ENCODE data around the gene TLCD1.

The TLCD1 gene, protein sequence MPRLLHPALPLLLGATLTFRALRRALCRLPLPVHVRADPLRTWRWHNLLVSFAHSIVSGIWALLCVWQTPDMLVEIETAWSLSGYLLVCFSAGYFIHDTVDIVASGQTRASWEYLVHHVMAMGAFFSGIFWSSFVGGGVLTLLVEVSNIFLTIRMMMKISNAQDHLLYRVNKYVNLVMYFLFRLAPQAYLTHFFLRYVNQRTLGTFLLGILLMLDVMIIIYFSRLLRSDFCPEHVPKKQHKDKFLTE

GRCh38 chr17:28726226-28726626, at the start of gene TLCD1:
Gene TLCD1 (minus strand): TSS chr17:28726233. CDS start chr17:28726097, 136 bp downstream.
- peak; percentile 82 for DNase-seq

DNA sequence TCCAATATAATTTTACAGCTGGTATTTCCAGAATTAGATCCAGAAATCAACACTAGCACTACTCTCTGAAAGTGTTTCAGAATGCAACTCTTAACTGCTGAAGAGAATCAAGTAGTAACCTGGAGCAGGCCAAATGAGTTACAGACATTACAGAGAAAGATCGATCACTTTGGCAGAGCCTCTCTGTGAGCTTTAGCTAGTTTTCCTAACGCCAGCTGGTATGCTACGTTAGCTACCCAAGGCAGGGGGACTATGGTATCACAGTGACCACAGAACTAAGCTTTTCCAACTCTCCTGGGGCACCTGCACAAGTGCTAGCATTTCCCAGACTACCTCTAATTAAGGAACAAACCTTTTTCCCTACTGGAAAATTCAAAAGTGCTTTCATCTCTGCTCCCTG, 48.2 kb upstream of the TLCD1 start:
- DNase-seq, result no peak

DNA sequence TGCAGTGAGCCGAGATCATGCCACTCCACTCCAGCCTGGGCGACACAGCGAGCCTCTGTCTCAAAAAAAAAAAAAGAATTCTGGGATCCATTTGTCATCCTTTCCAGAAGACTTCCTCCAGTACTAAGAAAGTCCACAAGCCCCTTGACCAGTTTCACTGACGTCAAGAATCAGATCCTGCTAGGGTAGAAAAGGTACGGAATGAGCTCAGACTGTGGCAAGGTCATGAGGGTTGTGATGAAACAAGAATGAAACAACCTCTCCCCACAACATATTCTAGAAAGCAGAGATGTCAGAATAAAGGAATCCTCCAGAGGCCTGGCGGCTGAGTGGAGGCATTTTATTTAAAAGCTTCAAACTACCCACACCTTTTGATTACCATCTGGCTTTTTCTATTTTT, 47.7 kb upstream of the TLCD1 start:
- DNase-seq, result peak; percentile 17

- no peak for DNase-seq
Measured at GRCh38 chr17:28765038-28765437, 39.0 kb upstream of the TLCD1 start.

- peak; percentile 83 for DNase-seq
Measured at GRCh38 chr17:28763804-28764266, 37.8 kb upstream of the TLCD1 start.

DNA sequence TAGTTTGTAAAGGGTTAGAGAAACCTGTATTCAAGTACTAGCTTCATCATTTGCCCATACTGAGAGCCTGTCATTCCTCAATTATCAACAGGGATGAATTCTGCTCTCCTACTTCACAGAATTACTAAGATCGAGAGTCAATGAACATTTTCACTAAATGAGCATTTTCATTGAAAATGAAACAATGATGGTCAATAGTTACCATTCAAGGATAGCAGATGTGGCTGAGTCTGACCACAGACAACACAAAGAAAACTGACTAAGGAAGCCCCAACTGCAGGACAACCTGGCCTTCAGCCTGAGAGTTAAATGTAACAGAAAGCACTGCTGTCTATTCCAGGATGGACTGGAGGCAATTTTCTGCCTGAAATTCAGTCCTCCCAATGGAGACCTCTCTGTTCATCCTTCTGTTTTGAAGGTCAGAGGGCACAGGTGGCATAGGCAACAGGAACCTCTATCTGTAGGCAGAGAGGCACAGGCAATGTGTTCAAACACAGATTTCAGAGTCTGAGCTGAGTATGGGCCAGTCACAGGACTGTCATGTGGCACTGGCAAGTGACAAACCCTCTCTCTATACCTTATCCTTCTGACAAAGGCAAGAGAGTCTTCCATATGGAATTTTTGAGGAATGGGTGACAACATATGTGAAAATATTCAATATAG, 37.2 kb upstream of the TLCD1 start:
- DNase-seq, result peak; percentile 71

DNA sequence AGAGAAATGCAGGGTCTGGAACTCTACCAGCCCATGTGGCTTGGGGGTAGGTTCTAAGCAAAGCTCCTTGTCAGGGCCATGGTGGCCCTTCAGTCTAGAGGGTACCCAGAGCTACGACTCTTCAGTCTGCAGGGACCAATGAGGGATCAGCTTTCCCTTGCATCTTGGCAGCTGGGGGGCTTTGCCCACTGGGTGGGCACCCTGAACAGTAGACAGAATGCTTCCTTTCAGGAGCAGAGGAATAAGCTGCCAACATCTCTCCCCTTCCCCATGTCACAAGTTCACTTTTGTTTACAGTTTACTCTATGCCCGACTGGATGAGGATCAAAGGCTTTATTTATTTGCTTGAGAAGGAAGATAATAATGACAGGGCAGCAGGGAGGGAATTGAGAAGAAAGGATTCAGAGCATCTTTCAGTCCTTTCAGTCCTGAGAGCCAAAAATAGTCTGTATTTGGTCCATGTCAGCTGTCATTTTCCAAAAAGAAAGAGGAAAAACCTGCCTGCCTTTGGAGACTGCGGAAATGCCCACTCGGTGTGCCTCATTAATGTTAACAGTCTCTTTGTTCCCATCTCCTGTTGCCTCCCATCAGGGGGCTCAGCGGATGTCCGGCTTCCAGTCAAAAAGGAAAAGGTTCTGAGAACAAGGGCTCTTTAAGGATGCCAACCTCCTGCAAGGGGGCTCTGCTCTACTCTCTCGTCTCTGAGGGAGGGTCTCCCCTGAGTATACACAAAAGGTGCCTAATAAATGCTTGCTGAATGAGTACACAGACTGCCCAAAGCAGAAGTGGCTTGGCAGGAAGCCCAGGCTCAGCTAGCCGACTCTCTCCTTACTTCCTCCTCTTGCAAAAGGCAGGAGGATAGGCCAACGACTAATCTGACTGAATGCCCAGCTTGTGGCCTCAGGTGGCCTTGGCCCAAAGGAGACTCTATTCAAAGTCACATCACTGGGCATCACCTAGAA, 34.8 kb upstream of the TLCD1 start:
- DNase-seq, result no peak

DNA sequence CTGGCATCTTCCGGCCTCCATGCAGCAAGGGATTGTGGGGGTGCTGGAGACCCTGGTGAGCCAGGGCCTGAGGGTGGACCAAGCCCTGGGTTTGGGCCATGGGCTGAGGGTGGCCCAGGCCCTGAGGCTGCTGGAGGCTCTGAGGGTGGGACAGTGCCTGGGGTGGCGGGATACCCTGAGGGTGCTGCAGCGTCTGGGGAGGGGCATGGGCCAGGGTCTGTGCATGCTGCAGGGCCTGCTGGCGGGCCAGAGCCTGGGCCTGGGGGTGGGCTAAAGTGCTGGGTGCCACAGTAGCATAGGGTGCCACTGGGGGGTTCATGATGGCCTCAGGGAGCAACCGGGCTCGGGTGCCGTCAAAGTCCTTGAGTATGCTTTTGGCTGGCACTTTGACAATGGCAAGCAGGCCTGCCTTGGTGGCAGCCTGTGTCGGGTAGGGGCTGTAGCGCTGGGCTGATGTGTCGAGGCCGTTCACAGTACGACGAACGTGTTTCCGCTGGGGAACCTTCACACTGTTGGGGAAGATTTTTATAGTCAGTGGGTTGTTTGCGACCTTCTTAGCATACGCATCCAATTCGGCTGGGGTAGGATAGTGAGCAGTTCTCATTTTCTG, 33.3 kb upstream of the TLCD1 start:
- no peak for DNase-seq

DNA sequence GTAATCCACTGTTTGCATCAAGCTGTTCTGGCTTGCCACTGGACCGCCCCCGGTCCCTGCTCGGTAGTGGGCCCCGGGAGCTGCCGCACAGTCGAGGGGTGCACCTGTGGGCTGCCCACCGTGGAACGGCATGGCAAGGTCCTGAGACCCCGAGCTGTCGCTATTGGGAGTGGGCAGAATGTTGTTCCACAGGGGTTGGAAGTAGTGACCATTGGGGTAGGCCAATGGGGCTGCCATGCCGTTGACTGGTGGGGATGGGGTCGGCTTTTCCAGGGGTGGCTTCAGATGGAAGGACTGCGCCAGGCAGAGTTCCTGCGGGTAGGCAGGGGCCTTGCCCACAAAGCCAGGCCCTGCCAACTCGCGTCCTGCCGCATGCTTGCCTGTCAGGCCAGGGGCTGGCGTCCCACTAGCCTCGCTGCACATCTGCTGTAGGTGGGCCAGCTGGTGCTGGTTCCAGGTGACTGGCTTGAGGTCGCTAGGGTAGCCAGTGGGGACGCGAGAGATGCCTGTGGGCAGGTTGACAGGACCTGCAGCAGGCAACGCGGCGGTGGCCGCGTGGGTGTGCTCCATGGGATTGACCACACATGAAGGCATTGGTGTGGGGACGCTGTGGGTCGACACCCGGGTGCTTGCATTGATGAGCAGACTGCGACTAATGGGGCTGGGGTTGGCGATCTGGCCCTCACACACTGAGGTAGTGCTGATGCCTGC, 32.5 kb upstream of the TLCD1 start:
- no peak for DNase-seq

- no peak for DNase-seq
Measured at GRCh38 chr17:28756049-28756804, 30.2 kb upstream of the TLCD1 start.

DNA sequence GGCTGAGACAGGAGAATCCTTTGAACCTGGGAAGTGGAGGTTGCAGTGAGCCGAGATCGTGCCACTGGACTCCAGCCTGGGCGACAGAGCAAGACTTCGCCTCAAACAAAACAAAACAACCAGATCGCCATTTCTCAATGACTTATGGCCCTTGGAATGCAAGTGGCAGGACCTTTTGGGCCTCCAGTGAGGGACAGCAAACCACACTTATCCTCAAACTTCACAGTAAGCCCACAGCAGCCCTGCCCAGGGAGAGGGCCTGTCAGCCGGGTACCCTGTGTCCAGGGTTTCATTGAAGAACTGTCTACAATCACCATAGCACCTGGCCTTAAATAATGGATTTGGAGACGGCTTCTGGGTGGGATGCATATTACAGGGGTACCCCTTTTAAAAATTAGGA, 29.5 kb upstream of the TLCD1 start:
- no peak for DNase-seq

DNA sequence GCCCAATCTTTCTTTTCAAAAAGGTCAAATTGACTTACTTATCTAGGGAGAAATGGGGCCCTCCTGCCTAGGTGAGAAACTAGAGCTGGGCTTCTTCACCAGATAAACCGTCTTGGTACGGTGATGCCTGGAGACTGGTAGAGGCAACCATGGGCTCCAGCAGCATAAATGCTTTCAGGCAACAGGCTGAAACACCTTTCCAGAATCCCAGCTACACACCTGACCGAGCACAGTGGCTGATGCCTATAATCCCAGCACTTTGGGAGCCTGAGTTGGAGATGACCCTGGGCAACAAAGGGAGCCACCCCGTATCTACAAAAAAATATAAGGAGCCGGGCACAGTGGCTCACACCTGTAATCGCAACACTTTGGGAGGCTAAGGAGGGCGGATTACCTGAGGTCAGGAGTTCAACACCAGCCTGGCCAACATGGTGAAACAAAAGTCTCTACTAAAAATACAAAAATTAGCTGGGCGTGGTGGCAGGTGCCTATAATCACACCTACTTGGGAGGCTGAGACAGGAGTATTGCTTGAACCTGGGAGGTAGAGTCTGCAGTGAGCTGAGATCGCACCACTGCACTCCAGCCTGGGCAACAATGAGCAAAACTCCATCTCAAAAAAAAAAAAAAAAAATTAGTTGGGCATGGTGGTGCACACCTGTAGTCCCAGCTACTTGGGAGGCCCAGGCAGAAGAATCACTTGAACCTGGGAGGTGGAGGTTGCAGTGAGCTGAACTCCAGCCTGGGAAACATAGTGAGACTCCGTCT, 25.8 kb upstream of the TLCD1 start:
- no peak for DNase-seq

DNA sequence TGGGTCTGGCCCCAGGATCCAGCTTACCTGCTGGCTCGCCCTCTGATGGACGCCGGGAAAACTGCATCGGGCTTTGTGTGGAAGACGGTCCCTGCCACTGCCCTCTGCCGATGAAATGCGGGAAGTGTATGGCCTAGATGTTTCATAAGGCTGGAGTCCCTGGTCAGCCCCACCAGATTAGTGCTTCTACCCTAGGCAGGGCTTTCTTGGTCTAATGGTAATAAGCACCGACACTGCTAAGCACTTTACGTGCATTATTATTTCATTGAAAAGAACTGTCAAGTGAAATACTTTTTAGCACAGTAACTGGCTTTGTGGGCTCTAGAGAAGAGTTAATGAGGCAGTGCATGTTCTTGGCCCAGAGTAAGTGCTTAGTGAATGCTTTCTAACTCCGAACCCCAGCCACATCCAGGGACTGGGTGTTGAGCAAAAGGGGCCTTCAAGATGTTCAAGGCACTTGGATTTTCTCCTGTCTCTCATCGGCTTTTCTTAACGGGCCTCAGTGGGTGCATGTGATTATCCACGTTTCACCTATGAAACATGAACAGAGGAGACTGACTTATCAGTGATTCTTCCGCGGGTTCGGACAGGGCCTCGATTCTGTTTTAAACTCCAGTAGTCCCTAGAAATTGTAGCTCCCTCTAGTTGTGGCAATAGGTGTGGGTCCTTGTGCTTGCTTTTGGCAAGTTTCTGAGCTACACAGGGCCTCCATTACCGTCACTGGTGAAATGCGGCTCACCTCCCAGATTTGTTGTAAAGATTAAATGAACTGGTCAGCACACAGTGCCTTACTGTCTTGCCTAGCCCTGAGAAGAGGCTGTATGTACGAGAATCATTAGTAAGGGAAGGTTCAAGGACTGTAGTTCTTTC, 24.4 kb upstream of the TLCD1 start:
- peak; percentile 94 for DNase-seq

DNA sequence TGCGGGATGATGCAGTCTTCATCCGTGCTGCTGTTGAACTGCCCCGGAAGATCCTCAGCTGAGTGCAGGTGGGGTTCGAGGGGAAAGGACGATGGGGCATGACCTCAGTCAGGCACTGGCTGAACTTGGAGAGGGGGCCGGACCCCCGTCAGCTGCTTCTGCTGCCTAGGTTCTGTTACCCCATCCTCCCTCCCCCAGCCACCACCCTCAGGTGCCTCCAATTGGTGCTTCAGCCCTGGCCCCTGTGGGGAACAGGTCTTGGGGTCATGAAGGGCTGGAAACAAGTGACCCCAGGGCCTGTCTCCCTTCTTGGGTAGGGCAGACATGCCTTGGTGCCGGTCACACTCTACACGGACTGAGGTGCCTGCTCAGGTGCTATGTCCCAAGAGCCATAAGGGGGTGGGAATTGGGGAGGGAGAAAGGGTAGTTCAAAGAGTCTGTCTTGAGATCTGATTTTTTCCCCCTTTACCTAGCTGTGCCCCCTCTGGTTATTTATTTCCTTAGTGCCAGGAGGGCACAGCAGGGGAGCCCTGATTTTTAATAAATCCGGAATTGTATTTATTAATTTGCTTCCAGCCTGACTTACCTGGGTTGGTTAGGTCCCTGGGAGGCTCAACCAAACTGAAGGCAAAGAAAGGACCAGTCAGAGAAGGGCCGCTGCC, 23.6 kb upstream of the TLCD1 start:
- DNase-seq, result no peak

DNA sequence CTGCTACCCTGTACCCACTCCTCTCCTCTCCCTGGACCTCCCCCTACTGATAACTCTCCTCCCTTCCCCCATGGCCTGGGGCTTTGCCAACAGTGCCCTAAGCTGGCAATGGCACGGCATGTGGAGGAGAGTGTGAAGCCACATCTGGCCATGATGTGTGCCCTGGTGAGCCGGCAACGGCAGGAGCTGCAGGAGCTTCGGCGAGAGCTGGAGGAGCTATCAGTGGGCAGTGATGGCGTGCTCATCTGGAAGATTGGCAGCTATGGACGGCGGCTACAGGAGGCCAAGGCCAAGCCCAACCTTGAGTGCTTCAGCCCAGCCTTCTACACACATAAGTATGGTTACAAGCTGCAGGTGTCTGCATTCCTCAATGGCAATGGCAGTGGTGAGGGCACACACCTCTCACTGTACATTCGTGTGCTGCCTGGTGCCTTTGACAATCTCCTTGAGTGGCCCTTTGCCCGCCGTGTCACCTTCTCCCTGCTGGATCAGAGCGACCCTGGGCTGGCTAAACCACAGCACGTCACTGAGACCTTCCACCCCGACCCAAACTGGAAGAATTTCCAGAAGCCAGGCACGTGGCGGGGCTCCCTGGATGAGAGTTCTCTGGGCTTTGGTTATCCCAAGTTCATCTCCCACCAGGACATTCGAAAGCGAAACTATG, 23.0 kb upstream of the TLCD1 start:
- no peak for DNase-seq

DNA sequence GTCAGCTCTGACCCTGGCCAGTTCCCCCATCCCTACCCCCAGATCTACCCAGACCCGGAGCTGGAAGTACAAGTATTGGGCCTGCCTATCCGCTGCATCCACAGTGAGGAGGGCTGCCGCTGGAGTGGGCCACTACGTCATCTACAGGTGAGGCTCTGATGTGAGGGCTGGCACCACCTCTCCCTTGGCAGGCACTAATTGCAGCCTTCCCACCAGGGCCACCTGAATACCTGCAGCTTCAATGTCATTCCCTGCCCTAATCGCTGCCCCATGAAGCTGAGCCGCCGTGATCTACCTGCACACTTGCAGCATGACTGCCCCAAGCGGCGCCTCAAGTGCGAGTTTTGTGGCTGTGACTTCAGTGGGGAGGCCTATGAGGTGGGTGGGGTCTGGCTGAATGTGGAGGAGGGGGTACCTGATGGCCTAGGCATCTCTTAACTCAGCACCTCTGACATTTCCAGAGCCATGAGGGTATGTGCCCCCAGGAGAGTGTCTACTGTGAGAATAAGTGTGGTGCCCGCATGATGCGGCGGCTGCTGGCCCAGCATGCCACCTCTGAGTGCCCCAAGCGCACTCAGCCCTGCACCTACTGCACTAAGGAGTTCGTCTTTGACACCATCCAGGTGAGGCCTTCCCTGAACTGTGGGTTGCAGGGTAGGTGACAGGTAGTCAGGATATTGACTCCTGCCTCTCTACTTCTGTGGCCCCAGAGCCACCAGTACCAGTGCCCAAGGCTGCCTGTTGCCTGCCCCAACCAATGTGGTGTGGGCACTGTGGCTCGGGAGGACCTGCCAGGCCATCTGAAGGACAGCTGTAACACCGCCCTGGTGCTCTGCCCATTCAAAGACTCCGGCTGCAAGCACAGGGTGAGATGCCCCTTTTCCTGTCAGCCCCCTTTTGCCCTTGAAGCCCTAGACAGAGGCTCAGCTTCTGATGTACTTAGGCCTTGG, 22.0 kb upstream of the TLCD1 start:
- no peak for DNase-seq

- DNase-seq, result no peak
Measured at GRCh38 chr17:28747051-28747691, 21.1 kb upstream of the TLCD1 start.
